Measurements from ENCODE around the gene LDHB. TPM values are rescaled to one million over a fixed set of nuclear protein-coding genes. Genes with fewer than 3 reads are reported as not detected.

The LDHB gene
- total RNA-seq, 1 experiment from 2014 or later, result 788 TPM

- CTCF ChIA-PET, result interaction anchor here (0.6 to 3.9 kb wide), 9 partner anchors 23 to 380 kb away, joined by 3 to 51 read pairs (median 3); no protein-coding TSS in a partner anchor
- H3K4me1 Mint-ChIP-seq (ENCODE audit: insufficient read depth, unreplicated experiment), result no peaks in the 10 kb centered on the region
Measured at GRCh38 chr12:21608196-21608595, 49.4 kb downstream of the LDHB start.

DNA sequence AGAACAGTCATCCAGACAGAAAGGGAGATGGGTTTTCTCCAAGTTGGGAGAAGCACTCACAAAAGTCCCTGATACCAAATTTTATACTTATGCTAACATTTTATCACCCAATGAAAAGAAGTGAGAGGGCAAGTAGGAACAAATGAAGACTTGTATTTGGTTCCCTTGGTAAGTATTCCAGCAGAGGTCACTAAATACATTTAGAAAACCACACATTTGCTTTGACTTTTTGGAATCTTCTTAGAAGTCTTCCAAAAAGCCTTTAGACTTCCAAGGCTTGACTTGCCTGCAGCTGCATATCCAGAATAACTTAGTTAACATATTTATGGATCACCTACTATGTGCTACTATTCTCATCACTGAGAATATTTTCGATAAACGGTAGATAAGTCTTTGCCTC lies 49.9 kb downstream of the LDHB start:
- Mint-ChIP-seq H3K27ac (ENCODE audit: low read depth, unreplicated experiment) (no peak overlapping the region), H3K27me3 (ENCODE audit: insufficient read depth, unreplicated experiment) (no peaks in the 10 kb centered on the region), H3K9me3 (ENCODE audit: unreplicated experiment) (no peaks in the 10 kb centered on the region), H3K4me1 (ENCODE audit: insufficient read depth, unreplicated experiment) (no peaks in the 10 kb centered on the region), H3K4me3 (ENCODE audit: unreplicated experiment) (no peak overlapping the region), H3K36me3 (ENCODE audit: insufficient read depth, unreplicated experiment) (no peaks in the 10 kb centered on the region)
- ChIA-PET CTCF (interaction anchor here (0.6 to 3.9 kb wide), 6 partner anchors 43 to 380 kb away, joined by 3 to 51 read pairs (median 3); no protein-coding TSS in a partner anchor), POLR2A (no interaction called here)
- TF ChIP-seq, protein P1, sequence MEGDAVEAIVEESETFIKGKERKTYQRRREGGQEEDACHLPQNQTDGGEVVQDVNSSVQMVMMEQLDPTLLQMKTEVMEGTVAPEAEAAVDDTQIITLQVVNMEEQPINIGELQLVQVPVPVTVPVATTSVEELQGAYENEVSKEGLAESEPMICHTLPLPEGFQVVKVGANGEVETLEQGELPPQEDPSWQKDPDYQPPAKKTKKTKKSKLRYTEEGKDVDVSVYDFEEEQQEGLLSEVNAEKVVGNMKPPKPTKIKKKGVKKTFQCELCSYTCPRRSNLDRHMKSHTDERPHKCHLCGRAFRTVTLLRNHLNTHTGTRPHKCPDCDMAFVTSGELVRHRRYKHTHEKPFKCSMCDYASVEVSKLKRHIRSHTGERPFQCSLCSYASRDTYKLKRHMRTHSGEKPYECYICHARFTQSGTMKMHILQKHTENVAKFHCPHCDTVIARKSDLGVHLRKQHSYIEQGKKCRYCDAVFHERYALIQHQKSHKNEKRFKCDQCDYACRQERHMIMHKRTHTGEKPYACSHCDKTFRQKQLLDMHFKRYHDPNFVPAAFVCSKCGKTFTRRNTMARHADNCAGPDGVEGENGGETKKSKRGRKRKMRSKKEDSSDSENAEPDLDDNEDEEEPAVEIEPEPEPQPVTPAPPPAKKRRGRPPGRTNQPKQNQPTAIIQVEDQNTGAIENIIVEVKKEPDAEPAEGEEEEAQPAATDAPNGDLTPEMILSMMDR (IDR thresholded peaks at IDR 0.05; ENCODE audit: unreplicated experiment), result peak; percentile 10
- BruUV-seq (replicated peaks), result no TSS peak
- DNase-seq (ENCODE audit: unreplicated experiment), result peak; percentile 26
- intact Hi-C loops (cut with micrococcal nuclease), result loop anchor here (1.0 to 10.0 kb wide), 2 partner anchors 73 to 377 kb away; no protein-coding TSS in a partner anchor

More at GRCh38 chr12:21608196-21608595, 49.4 kb downstream of the LDHB start:
- Mint-ChIP-seq H3K27me3 (ENCODE audit: insufficient read depth, unreplicated experiment) (no peaks in the 10 kb centered on the region), H3K9me3 (ENCODE audit: unreplicated experiment) (no peaks in the 10 kb centered on the region), H3K4me3 (ENCODE audit: unreplicated experiment) (no peak overlapping the region), H3K36me3 (ENCODE audit: insufficient read depth, unreplicated experiment) (no peaks in the 10 kb centered on the region), H3K27ac (ENCODE audit: low read depth, unreplicated experiment) (no peak overlapping the region)
- intact Hi-C loops (cut with micrococcal nuclease), result loop anchor here (10.0 kb wide), 1 partner anchor 377 kb away; no protein-coding TSS in a partner anchor
- DNase-seq (ENCODE audit: unreplicated experiment), result no peak
- TF ChIP-seq, protein P1 (IDR thresholded peaks at IDR 0.05; ENCODE audit: unreplicated experiment), result no peak
- BruUV-seq (replicated peaks), result no TSS peak
- POLR2A ChIA-PET, result no interaction called here

- intact Hi-C loops (cut with micrococcal nuclease), result loop anchor here (10.0 kb wide), 1 partner anchor 379 kb away; no protein-coding TSS in a partner anchor
- Mint-ChIP-seq H3K9me3 (ENCODE audit: unreplicated experiment) (no peaks in the 10 kb centered on the region), H3K27me3 (ENCODE audit: insufficient read depth, unreplicated experiment) (no peaks in the 10 kb centered on the region), H3K27ac (ENCODE audit: low read depth, unreplicated experiment) (no peak overlapping the region), H3K4me3 (ENCODE audit: unreplicated experiment) (no peak overlapping the region), H3K36me3 (ENCODE audit: insufficient read depth, unreplicated experiment) (no peaks in the 10 kb centered on the region), H3K4me1 (ENCODE audit: insufficient read depth, unreplicated experiment) (no peaks in the 10 kb centered on the region)
- TF ChIP-seq, protein P1 (IDR thresholded peaks at IDR 0.05; ENCODE audit: unreplicated experiment), result no peak
- DNase-seq (ENCODE audit: unreplicated experiment), result no peak
- ChIA-PET POLR2A (no interaction called here), CTCF (interaction anchor here (0.5 to 3.4 kb wide), 7 partner anchors 27 to 400 kb away, joined by 3 to 29 read pairs (median 3); no protein-coding TSS in a partner anchor)
- no TSS peak for BruUV-seq (replicated peaks)
Measured at GRCh38 chr12:21606175-21606574, 51.5 kb downstream of the LDHB start.

- DNase-seq (ENCODE audit: unreplicated experiment), result no peak
- Mint-ChIP-seq H3K36me3 (ENCODE audit: insufficient read depth, unreplicated experiment) (no peaks in the 10 kb centered on the region), H3K4me3 (ENCODE audit: unreplicated experiment) (no peak within 1 kb of the TSS), H3K27me3 (ENCODE audit: insufficient read depth, unreplicated experiment) (no peaks in the 10 kb centered on the region), H3K4me1 (ENCODE audit: insufficient read depth, unreplicated experiment) (no peaks in the 10 kb centered on the region), H3K9me3 (ENCODE audit: unreplicated experiment) (no peaks in the 10 kb centered on the region), H3K27ac (ENCODE audit: low read depth, unreplicated experiment) (no peak within 1 kb of the TSS)
- ChIA-PET CTCF (interaction anchor here (3.4 kb wide), 1 partner anchor 76 kb away, joined by 29 read pairs; no protein-coding TSS in a partner anchor), POLR2A (interaction anchor here (1.3 to 1.5 kb wide), 2 partner anchors 15 to 53 kb away, joined by 3 to 4 read pairs; partner anchors contain the start of gene LDHB)
- TF ChIP-seq, protein P1 (IDR thresholded peaks at IDR 0.05; ENCODE audit: unreplicated experiment), result no peak
- no TSS peak for BruUV-seq (replicated peaks)
- intact Hi-C loops (cut with micrococcal nuclease), result loop anchor here (10.0 kb wide), 1 partner anchor 380 kb away; no protein-coding TSS in a partner anchor
Measured at GRCh38 chr12:21604245-21605101, 53.2 kb downstream of the LDHB start, which contains the start of gene GYS2. GYS2 (minus strand) TSS chr12:21604847; CDS start chr12:21604592, 255 bp downstream.
